ENCODE results near the gene LRCH2. TPM values are rescaled to one million over a fixed set of nuclear protein-coding genes. Genes with fewer than 3 reads are reported as not detected.

Gene LRCH2
- total RNA-seq, 4 donors from 2014 or later = 4.0 to 6.0 (median 4.7) TPM

- TF ChIP-seq CTCF (IDR thresholded peaks at IDR 0.05; ENCODE audit: low read depth) = no peak
Observed at GRCh38 chrX:115192244-115192700, 41.6 kb downstream of the LRCH2 start.

- TF ChIP-seq CTCF (IDR thresholded peaks at IDR 0.05; ENCODE audit: low read depth) = no peak
Observed at GRCh38 chrX:115191490-115192243, 42.2 kb downstream of the LRCH2 start.

GRCh38 chrX:115190636-115191489 is 43.0 kb downstream of the LRCH2 start:
- TF ChIP-seq CTCF (IDR thresholded peaks at IDR 0.05; ENCODE audit: low read depth) = no peak

- no peak for TF ChIP-seq CTCF (IDR thresholded peaks at IDR 0.05; ENCODE audit: low read depth)
Observed at GRCh38 chrX:115189646-115190635, 44.0 kb downstream of the LRCH2 start.

- TF ChIP-seq CTCF (IDR thresholded peaks at IDR 0.05; ENCODE audit: low read depth) = no peak
Observed at GRCh38 chrX:115189110-115189509, 44.8 kb downstream of the LRCH2 start, which contains the start of gene RBMXL3. Gene RBMXL3, plus strand, starts transcription at chrX:115189410. Its CDS starts 32 bp downstream, at chrX:115189442.

- TF ChIP-seq CTCF (IDR thresholded peaks at IDR 0.05; ENCODE audit: low read depth) = no peak
Observed at GRCh38 chrX:115183980-115184379, 49.9 kb downstream of the LRCH2 start.
